ENCODE data around the gene SETBP1.
A peak's percentile ranks its signal among the peaks of the same experiment; 100 is the strongest.

SETBP1 gene

DNA sequence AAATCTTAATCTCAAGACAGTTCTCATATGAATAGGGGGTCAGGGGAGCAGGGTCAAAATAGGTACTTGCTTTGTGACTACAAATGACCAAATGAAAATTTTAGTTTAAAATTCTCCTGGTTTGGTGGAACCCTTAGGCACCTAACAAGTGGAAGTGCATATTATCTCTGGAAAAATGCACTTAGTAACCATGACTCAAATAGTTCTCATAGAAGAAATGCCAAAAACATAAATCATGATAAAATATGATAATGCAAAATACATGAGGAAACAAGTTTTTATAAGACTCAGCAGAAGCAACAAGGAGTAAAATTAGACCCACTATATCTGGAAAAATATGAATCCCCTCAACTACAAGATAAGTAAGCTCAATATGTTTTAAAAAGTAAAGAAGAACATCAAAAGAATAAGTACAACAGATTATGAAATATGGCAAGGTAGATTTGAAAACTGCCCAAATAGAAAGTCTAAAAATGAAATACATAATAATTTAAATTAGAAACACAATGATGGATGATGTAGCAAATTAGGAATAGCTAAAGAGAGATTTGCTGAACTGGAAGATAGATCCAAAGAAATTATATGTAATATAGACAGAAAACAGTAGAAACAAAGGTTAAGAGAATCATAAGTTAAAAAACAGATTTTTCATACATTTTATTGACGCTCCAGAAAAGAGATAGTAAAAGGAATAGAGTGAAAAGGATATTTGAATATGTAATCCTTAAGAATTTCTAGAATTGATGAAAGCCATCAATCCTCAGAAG lies 308.3 kb downstream of the SETBP1 start:
- H3K36me3 ChIP-seq: no peaks in the 10 kb centered on the region
- no peaks in the 10 kb centered on the region for H3K4me1 ChIP-seq
- H3K27ac ChIP-seq: no peak overlapping the region
- no peak overlapping the region for H3K9ac ChIP-seq
- TF ChIP-seq Cebpa-rat (IDR thresholded peaks at IDR 0.05): no peak
- no peaks in the 10 kb centered on the region for H4K20me1 ChIP-seq
- no peak overlapping the region for H3K4me2 ChIP-seq
- peaks cover 11 to 24% (median 16%) of the 10 kb centered on the region in 11 experiments; a peak in 19 of 22 replicates for H3K9me3 ChIP-seq (replicated peaks in 1 of 11)
- no peaks in the 10 kb centered on the region for H3K27me3 ChIP-seq
- no peak overlapping the region for H3K4me3 ChIP-seq

DNA sequence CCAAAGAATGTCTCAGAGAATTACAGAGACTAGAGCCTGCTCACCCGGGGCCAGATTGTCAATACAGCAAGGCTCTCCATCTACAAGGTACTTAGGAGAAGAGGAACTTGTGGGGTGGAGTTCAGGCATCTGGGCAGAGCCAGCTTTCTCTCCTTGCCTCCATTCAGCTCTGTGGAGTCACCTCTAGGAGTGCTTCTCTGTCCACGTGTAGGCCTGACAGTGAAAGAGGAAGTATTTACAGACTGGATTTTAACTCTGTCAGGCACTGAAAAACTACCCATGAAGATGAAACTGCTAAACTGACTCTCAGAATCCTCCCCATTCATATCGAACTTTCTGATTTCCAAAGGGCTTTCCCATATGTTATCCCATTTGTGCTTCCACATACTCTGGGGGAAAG lies 315.6 kb downstream of the SETBP1 start:
- Histone ChIP-seq H3K27ac (no peak overlapping the region), H3K9me3 (replicated peaks in 1 of 11) (peaks cover 0 to 14% (median 9%) of the 10 kb centered on the region in 11 experiments; a peak in 8 of 22 replicates), H4K20me1 (no peaks in the 10 kb centered on the region), H3K27me3 (no peaks in the 10 kb centered on the region), H3K4me1 (peaks cover 0 to 9% (median 0%) of the 10 kb centered on the region in 10 experiments; a peak in 5 of 20 replicates), H3K4me2 (no peak overlapping the region), H3K4me3 (no peak overlapping the region), H3K36me3 (no peaks in the 10 kb centered on the region), H3K9ac (no peak overlapping the region)
- TF ChIP-seq Cebpa-rat (IDR thresholded peaks at IDR 0.05): no peak

DNA sequence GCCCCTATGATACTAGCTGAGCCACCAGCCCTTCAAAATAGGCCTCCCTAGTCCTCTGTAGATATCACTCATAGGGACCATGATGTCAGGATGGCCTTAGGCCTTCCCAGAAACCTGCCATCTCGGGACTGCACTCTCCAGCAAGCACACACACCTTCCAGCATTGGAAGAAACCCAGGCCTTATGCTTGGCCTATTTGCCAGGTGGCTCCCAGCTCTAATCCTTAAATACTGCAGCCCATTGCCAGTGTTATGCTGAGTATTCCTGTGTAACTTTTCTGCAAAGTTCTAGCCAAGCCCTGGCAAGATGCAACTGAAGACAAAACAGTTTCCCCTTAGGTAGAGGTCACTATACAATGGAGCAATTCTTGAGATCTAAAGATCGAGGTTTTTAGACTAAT lies 316.5 kb downstream of the SETBP1 start:
- Histone ChIP-seq H3K9me3 (replicated peaks in 1 of 11) (peaks cover 0 to 14% (median 9%) of the 10 kb centered on the region in 11 experiments; a peak in 8 of 22 replicates), H3K36me3 (no peaks in the 10 kb centered on the region), H3K4me1 (peaks cover 0 to 9% (median 0%) of the 10 kb centered on the region in 10 experiments; a peak in 5 of 20 replicates), H3K4me3 (no peak overlapping the region), H3K4me2 (no peak overlapping the region), H3K27me3 (no peaks in the 10 kb centered on the region), H3K9ac (no peak overlapping the region), H4K20me1 (no peaks in the 10 kb centered on the region), H3K27ac (no peak overlapping the region)
- TF ChIP-seq Cebpa-rat (IDR thresholded peaks at IDR 0.05): no peak

DNA sequence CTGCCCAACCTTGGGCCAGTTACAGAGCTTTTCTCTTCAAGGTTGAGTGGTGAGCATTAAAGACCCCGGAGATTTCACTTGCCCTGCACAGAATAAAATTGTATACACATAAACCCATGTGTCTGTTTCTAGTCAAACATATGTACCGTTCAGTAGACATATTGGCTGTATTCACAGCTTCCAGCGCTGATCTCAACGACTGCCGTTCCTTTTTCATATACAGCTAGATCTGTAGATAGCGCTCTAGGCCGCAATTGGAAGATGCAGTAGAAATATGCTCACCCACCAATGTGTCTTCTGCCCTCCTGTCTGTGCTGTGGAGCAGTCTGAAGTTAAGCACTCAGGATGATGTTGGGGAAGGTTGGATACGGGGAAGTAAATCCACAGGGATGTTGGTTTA lies 317.7 kb downstream of the SETBP1 start:
- Histone ChIP-seq H4K20me1 (no peaks in the 10 kb centered on the region), H3K27ac (no peak overlapping the region), H3K36me3 (no peaks in the 10 kb centered on the region), H3K4me1 (peaks cover 0 to 9% (median 0%) of the 10 kb centered on the region in 10 experiments; a peak in 5 of 20 replicates), H3K9me3 (replicated peaks in 1 of 11) (peaks cover 0 to 14% (median 9%) of the 10 kb centered on the region in 11 experiments; a peak in 8 of 22 replicates), H3K27me3 (no peaks in the 10 kb centered on the region), H3K9ac (no peak overlapping the region), H3K4me2 (no peak overlapping the region), H3K4me3 (no peak overlapping the region)
- TF ChIP-seq Cebpa-rat (IDR thresholded peaks at IDR 0.05): no peak

DNA sequence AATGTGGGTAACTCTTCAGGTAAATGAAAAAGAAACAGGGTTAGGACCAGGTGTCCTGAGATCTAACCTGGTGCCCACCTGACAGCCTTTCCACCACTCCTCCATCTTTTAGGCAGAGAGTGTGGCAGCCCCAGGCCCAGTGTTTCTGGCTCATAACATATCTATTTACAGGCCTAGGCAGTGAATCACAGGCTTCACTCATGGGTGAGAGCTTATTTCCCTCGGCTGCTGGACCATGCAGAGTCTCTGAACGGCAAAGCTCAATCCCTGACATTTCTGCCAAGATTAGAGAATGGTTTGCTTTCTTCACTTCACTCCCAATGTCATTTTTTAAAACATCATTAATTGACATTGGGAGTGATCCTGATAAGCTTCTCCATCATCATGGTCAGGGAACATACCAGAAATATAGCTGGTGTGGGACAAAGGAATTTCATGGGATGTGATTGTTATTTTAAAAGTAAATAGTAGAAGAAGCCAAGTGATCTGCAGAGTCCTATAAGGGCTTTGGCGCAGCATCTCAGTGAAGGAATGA lies 323.9 kb downstream of the SETBP1 start:
- no peak overlapping the region for H3K27ac ChIP-seq
- no peak overlapping the region for H3K4me2 ChIP-seq
- no peaks in the 10 kb centered on the region for H3K27me3 ChIP-seq
- no peaks in the 10 kb centered on the region for H4K20me1 ChIP-seq
- no peaks in the 10 kb centered on the region for H3K36me3 ChIP-seq
- peaks cover 0 to 10% (median 4%) of the 10 kb centered on the region in 11 experiments; a peak in 5 of 22 replicates for H3K9me3 ChIP-seq (replicated peaks in 1 of 11)
- H3K9ac ChIP-seq: no peak overlapping the region
- no peak for TF ChIP-seq Cebpa-rat (IDR thresholded peaks at IDR 0.05)
- H3K4me3 ChIP-seq: no peak overlapping the region
- peaks cover 10 to 21% (median 18%) of the 10 kb centered on the region in 10 experiments for H3K4me1 ChIP-seq

DNA sequence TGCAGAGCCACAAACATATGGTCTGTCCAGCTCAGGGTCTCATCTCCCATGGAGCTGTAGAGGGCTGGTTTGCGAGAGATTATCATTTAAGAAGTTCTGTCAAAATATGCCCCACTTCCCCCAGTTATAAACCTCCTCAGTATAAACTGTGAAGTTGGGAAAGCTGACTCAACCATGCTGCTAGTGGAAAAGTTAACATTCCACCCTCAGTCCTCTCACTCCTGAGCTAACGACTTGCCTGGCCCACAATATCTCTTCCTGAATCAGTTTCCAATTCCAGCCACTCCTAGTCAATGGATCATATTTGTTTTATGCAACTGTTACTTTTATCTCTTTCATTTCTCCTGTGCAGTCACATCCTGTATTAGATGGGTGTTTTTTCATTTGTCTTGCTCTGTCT lies 326.2 kb downstream of the SETBP1 start:
- H3K4me2 ChIP-seq: no peak overlapping the region
- no peak for TF ChIP-seq Cebpa-rat (IDR thresholded peaks at IDR 0.05)
- no peak overlapping the region for H3K27ac ChIP-seq
- H3K9ac ChIP-seq: no peak overlapping the region
- H3K4me1 ChIP-seq: peaks cover 16 to 42% (median 28%) of the 10 kb centered on the region in 10 experiments
- peaks cover 0 to 10% (median 4%) of the 10 kb centered on the region in 11 experiments; a peak in 5 of 22 replicates for H3K9me3 ChIP-seq (replicated peaks in 1 of 11)
- H3K36me3 ChIP-seq: no peaks in the 10 kb centered on the region
- H3K4me3 ChIP-seq: no peak overlapping the region
- no peaks in the 10 kb centered on the region for H3K27me3 ChIP-seq
- H4K20me1 ChIP-seq: no peaks in the 10 kb centered on the region

DNA sequence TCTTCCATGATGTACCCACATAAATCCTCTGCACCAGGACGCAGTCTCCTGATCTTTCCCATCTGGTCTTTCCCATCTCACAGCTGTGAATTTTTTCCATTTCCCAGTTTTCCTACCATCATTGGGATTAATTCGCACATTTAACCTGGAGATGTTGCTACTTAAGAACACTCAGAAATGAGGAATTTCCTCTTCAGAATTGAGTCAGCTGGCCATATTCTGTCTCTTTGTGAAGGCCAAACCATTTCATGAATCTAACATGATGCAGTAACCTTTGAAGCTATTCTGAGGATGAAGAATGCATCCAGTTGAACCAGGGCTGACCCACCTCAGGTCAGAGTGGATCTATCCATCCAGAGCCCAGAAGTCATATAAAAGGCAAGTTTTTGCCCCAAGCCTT lies 326.8 kb downstream of the SETBP1 start:
- Histone ChIP-seq H3K4me3 (no peak overlapping the region), H3K4me1 (peaks cover 16 to 47% (median 28%) of the 10 kb centered on the region in 10 experiments), H3K27me3 (no peaks in the 10 kb centered on the region), H3K9ac (no peak overlapping the region), H3K36me3 (no peaks in the 10 kb centered on the region), H3K9me3 (replicated peaks in 1 of 11) (peaks cover 0 to 14% (median 4%) of the 10 kb centered on the region in 11 experiments; a peak in 7 of 22 replicates), H3K27ac (no peak overlapping the region), H3K4me2 (peak overlapping the region in 4 of 11 experiments; percentile 79 to 84 (median 81); a peak in 5 of 22 replicates), H4K20me1 (no peaks in the 10 kb centered on the region)
- no peak for TF ChIP-seq Cebpa-rat (IDR thresholded peaks at IDR 0.05)

DNA sequence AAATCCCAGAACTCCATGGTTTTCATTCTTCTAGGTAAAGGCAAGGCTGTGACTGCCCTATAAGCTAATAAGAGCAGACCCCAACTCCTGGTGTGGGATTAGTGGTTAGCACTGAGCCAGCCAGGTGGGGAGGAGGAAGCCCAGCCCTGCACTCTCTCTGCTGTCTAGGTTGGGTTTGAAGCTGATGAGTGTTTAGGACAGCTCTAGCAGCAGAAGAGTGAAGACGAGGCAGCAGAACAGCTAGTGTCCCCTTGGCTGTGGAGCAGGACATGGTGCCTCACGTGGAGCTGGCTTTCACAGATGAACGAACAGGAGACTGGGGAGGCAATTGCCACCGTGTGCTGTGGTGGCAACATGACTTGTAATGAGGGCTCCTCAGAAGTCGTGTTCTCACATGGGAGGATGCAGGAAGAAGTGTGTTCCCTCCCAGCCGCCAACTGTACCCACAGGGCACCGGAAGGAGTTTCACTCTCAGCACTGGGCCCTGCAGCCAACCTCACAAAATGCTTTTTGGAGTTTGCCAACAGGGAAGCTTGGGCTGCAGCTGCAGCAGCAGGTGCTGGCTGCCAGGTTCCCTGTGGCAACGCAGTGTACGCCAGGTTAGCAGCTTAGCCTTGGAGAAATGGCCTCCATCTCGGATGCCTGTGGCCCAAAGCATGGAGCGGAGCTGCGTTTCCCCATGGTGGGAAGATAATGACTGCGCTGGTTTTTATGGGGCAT lies 328.2 kb downstream of the SETBP1 start:
- Histone ChIP-seq H3K36me3 (no peaks in the 10 kb centered on the region), H4K20me1 (no peaks in the 10 kb centered on the region), H3K9me3 (replicated peaks in 1 of 11) (peaks cover 0 to 14% (median 5%) of the 10 kb centered on the region in 11 experiments; a peak in 7 of 22 replicates), H3K4me2 (peak overlapping the region; percentile 36 to 84 (median 79)), H3K9ac (0 out of 22 replicates have a peak overlapping the region, but pooled peaks of 2 of the 11 experiments have one; percentile 21), H3K27me3 (no peaks in the 10 kb centered on the region), H3K4me1 (peaks cover 16 to 59% (median 39%) of the 10 kb centered on the region in 10 experiments), H3K27ac (peak overlapping the region in 6 of 11 experiments; percentile 4 to 54 (median 43); a peak in 10 of 22 replicates), H3K4me3 (peak overlapping the region in 1 of 10 experiments; percentile 26; a peak in 1 of 20 replicates)
- no peak; a peak in 1 of 22 replicates for TF ChIP-seq Cebpa-rat (IDR thresholded peaks at IDR 0.05)

DNA sequence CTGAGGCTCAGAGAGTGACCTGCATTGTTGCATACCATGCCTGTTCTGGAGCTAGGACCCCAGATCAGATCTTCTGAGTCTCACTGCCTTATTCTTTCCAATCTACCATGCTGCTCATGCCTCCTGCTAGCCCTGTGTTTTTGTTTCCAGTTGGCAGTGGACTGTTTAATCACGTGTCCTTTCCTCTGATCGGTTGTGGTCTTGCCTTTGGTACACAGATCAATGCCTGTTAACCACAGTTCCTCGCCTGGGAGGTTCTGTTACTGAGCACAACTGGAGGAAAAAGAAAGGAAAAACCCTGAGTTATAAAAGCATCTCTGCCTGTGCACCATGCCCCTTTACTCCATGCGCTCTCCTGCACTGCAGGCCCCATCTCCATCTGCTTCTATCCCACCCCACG lies 329.1 kb downstream of the SETBP1 start:
- H3K27ac ChIP-seq: peak overlapping the region in 3 of 11 experiments; percentile 39 to 54 (median 47); a peak in 5 of 22 replicates
- H4K20me1 ChIP-seq: no peaks in the 10 kb centered on the region
- no peak overlapping the region for H3K9ac ChIP-seq
- no peaks in the 10 kb centered on the region for H3K36me3 ChIP-seq
- H3K4me1 ChIP-seq: peaks cover 16 to 68% (median 47%) of the 10 kb centered on the region in 10 experiments
- no peaks in the 10 kb centered on the region for H3K27me3 ChIP-seq
- H3K4me2 ChIP-seq: peak overlapping the region; percentile 36 to 84 (median 79)
- H3K9me3 ChIP-seq (replicated peaks in 1 of 11): peaks cover 0 to 14% (median 5%) of the 10 kb centered on the region in 11 experiments; a peak in 7 of 22 replicates
- no peak overlapping the region for H3K4me3 ChIP-seq
- TF ChIP-seq Cebpa-rat (IDR thresholded peaks at IDR 0.05): no peak
